Neural progenitor cell (in vitro differentiated cells): ENCODE data around the gene UBE3D. TPM values are rescaled to one million over a fixed set of nuclear protein-coding genes. Genes with fewer than 3 reads are reported as not detected.

ENCODE experiments used
- DNase-seq: peaks from one replicate; pipeline ENCODE4 v3.0.0-alpha.2; 2016; ENCODE audit warnings: low spot score
- H2AFZ ChIP-seq: fragments of 200-600 bp; sonication (generic); replicated peaks from 2 replicates; pipeline ENCODE4 v1.6.1; 2016; ENCODE audit warnings: antibody characterized with exemption
- H3F3A ChIP-seq: fragments of 200-600 bp; sonication (generic); 2 replicates; pipeline ENCODE4 v1.6.1; 2016; ENCODE audit warnings: antibody characterized with exemption, low read depth
- H3K27ac ChIP-seq: fragments of 200-600 bp; sonication (generic); 2 replicates; pipeline ENCODE4 v1.5.1; 2016; ENCODE audit warnings: mild to moderate bottlenecking
- H3K27me3 ChIP-seq: fragments of 200-600 bp; sonication (generic); 2 replicates; pipeline ENCODE4 v1.6.1; 2016; ENCODE audit warnings: mild to moderate bottlenecking, moderate library complexity
- H3K36me3 ChIP-seq: fragments of 200-600 bp; sonication (generic); 2 replicates; pipeline ENCODE4 v1.5.1; 2016
- H3K4me1 ChIP-seq: fragments of 200-600 bp; sonication (generic); 2 replicates; pipeline ENCODE4 v1.6.1; 2016; ENCODE audit warnings: mixed run types
- H3K4me2 ChIP-seq: fragments of 200-600 bp; sonication (generic); 2 replicates; pipeline ENCODE4 v1.6.1; 2016
- H3K4me3 ChIP-seq: fragments of 200-600 bp; sonication (generic); 2 replicates; pipeline ENCODE4 v1.5.1; 2016
- H3K79me2 ChIP-seq: fragments of 200-600 bp; sonication (generic); 2 replicates; pipeline ENCODE4 v1.6.1; 2016; ENCODE audit warnings: low read depth
- H3K9ac ChIP-seq: fragments of 200-600 bp; sonication (generic); 2 replicates; pipeline ENCODE4 v1.6.1; 2016
- H3K9me3 ChIP-seq: fragments of 200-600 bp; sonication (generic); 2 replicates; pipeline ENCODE4 v1.5.1; 2016; ENCODE audit warnings: low read depth
- H4K20me1 ChIP-seq: fragments of 200-600 bp; sonication (generic); 2 replicates; pipeline ENCODE4 v1.6.1; 2016; ENCODE audit warnings: low read depth
- H3K27ac Mint-ChIP-seq: 3 replicates; pipeline ENCODE4 v1.8.0; 2021; ENCODE audit warnings: mixed read lengths
- H3K27me3 Mint-ChIP-seq: 2 replicates; pipeline ENCODE4 v1.8.0; 2022; ENCODE audit warnings: low read depth, mild to moderate bottlenecking, inconsistent platforms, moderate library complexity, mixed read lengths; ENCODE audit not compliant: insufficient read depth
- H3K36me3 Mint-ChIP-seq: 3 replicates; pipeline ENCODE4 v1.8.0; 2021; ENCODE audit warnings: mixed read lengths
- H3K4me1 Mint-ChIP-seq: 3 replicates; pipeline ENCODE4 v1.8.0; 2021; ENCODE audit warnings: mixed read lengths
- H3K4me3 Mint-ChIP-seq: 3 replicates; pipeline ENCODE4 v1.8.0; 2021; ENCODE audit warnings: mild to moderate bottlenecking, moderate library complexity, mixed read lengths
- H3K9me3 Mint-ChIP-seq: 3 replicates; pipeline ENCODE4 v1.8.0; 2020; ENCODE audit warnings: mixed read lengths
- CTCF ChIP-seq: fragments of 200-600 bp; sonication (generic); IDR thresholded peaks from 2 replicates; pipeline ENCODE4 v1.5.1; 2017; ENCODE audit warnings: antibody characterized with exemption, mild to moderate bottlenecking
- EZH2 ChIP-seq: fragments of 200-600 bp; sonication (generic); IDR thresholded peaks from 2 replicates; pipeline ENCODE4 v1.6.1; 2017; ENCODE audit warnings: antibody characterized with exemption, mild to moderate bottlenecking, moderate library complexity
- EZH2phosphoT487 ChIP-seq: fragments of 200-600 bp; sonication (generic); IDR thresholded peaks from 2 replicates; pipeline ENCODE4 v1.6.1; 2017; ENCODE audit warnings: antibody characterized with exemption
- total RNA-seq: library from RNA; depleted of rRNA; stranded (reverse); fragments of >200 nt; gene quantifications from 2 replicates; pipeline ENCODE4 v1.2.3, GENCODE V29; 2015; ENCODE audit warnings: low replicate concordance

UBE3D gene
- total RNA-seq, 1 donor from 2014 or later, result 86.3 TPM

DNA sequence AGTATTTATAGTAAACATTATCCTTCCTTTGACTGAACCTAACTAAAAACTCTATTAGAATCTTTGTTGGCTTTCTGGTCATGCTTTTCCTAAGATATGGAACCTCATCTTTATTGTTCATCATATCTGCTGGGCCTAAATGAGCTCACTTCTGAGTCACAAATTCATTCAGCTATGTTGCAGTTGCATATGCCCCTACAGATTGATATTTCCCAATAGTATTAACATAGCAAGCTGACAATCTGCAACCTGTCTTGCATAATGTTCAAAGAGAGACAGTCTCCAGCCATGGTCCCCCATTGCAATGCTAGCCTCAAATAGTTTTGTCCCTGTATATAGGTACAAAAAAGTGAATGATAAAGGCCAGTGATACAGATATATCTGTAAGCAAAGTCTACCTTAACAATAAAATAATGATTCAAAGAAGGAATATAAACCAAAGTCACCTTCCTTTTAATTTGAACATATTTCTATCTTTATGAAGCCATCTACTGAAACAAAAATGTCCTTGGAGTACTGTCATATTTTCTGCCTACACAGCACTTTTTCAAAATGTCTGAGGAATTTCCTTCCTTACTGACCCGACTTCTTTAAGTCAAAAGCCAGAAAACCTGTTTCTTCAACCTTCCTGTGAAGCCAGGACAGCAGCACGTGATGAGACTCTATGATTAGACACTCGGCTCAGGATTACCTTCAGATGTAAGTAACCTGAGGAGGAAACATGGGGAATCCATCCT, 140.7 kb downstream of the UBE3D start:
- Histone ChIP-seq H3K27ac (no peak overlapping the region), H3K4me2 (no peak overlapping the region), H3K4me1 (no peaks in the 10 kb centered on the region), H3K4me3 (no peak overlapping the region), H4K20me1 (no peaks in the 10 kb centered on the region), H3K27me3 (no peaks in the 10 kb centered on the region), H3K36me3 (peaks cover 32% of the 10 kb centered on the region), H3K9ac (no peak overlapping the region), H2AFZ (no peak overlapping the region), H3K9me3 (peaks cover 6% of the 10 kb centered on the region), H3F3A (no peaks in the 10 kb centered on the region), H3K79me2 (no peaks in the 10 kb centered on the region)
- Mint-ChIP-seq H3K36me3 (peaks cover 42% of the 10 kb centered on the region), H3K9me3 (peaks cover 35% of the 10 kb centered on the region), H3K27ac (no peak overlapping the region), H3K4me1 (no peaks in the 10 kb centered on the region), H3K27me3 (no peaks in the 10 kb centered on the region), H3K4me3 (no peak overlapping the region)
- TF ChIP-seq EZH2 (no peak), CTCF (no peak), EZH2phosphoT487 (no peak)
- DNase-seq, result no peak

GRCh38 chr6:82921258-82921657, 144.4 kb downstream of the UBE3D start:
- Histone ChIP-seq H3K36me3 (peaks cover 48% of the 10 kb centered on the region), H3K4me2 (no peak overlapping the region), H3K4me1 (peaks cover 10% of the 10 kb centered on the region), H3K9ac (no peak overlapping the region), H4K20me1 (no peaks in the 10 kb centered on the region), H3K79me2 (no peaks in the 10 kb centered on the region), H3F3A (peaks cover 10% of the 10 kb centered on the region), H3K9me3 (peaks cover 22% of the 10 kb centered on the region), H3K27me3 (no peaks in the 10 kb centered on the region), H2AFZ (no peak overlapping the region), H3K4me3 (no peak overlapping the region), H3K27ac (no peak overlapping the region)
- Mint-ChIP-seq H3K36me3 (peaks cover 46% of the 10 kb centered on the region), H3K9me3 (peaks cover 39% of the 10 kb centered on the region), H3K27ac (no peak overlapping the region), H3K27me3 (peaks cover 6% of the 10 kb centered on the region), H3K4me3 (no peak overlapping the region), H3K4me1 (peaks cover 6% of the 10 kb centered on the region)
- no peak for DNase-seq
- TF ChIP-seq EZH2, result no peak

- Mint-ChIP-seq H3K27me3 (peaks cover 6% of the 10 kb centered on the region), H3K9me3 (peaks cover 34% of the 10 kb centered on the region), H3K4me1 (peaks cover 6% of the 10 kb centered on the region), H3K4me3 (no peak overlapping the region), H3K36me3 (peaks cover 50% of the 10 kb centered on the region), H3K27ac (no peak overlapping the region)
- Histone ChIP-seq H3K79me2 (no peaks in the 10 kb centered on the region), H3K4me2 (no peak overlapping the region), H2AFZ (no peak overlapping the region), H3F3A (peaks cover 10% of the 10 kb centered on the region), H3K4me3 (no peak overlapping the region), H3K4me1 (peaks cover 10% of the 10 kb centered on the region), H3K9ac (no peak overlapping the region), H3K27ac (peak overlapping the region; percentile 82), H3K36me3 (peaks cover 37% of the 10 kb centered on the region), H3K27me3 (no peaks in the 10 kb centered on the region), H4K20me1 (no peaks in the 10 kb centered on the region), H3K9me3 (peaks cover 22% of the 10 kb centered on the region)
- TF ChIP-seq CTCF (no peak), EZH2 (no peak), EZH2phosphoT487 (no peak)
- DNase-seq, result no peak
These were observed 148.1 kb downstream of the UBE3D start for GRCh38 chr6:82917346-82918064.

GRCh38 chr6:82915666-82916065, 150.0 kb downstream of the UBE3D start:
- TF ChIP-seq CTCF (no peak), EZH2phosphoT487 (no peak), EZH2 (no peak)
- Mint-ChIP-seq H3K4me3 (no peak overlapping the region), H3K4me1 (peaks cover 22% of the 10 kb centered on the region), H3K36me3 (peaks cover 38% of the 10 kb centered on the region), H3K27ac (no peak overlapping the region), H3K9me3 (peaks cover 24% of the 10 kb centered on the region), H3K27me3 (peaks cover 6% of the 10 kb centered on the region)
- Histone ChIP-seq H3K9me3 (peaks cover 22% of the 10 kb centered on the region), H3K4me3 (no peak overlapping the region), H3K4me1 (peaks cover 22% of the 10 kb centered on the region), H3K4me2 (no peak overlapping the region), H3K79me2 (no peaks in the 10 kb centered on the region), H3K27ac (no peak overlapping the region), H3K36me3 (peaks cover 36% of the 10 kb centered on the region), H3K27me3 (no peaks in the 10 kb centered on the region), H3K9ac (no peak overlapping the region), H3F3A (peaks cover 10% of the 10 kb centered on the region), H2AFZ (no peak overlapping the region), H4K20me1 (no peaks in the 10 kb centered on the region)
- no peak for DNase-seq
